A549 (cell line): ENCODE data around the gene CNTFR. TPM values are rescaled to one million over a fixed set of nuclear protein-coding genes. Genes with fewer than 3 reads are reported as not detected.
A peak's percentile ranks its signal among the peaks of the same experiment; 100 is the strongest.

Source experiments
- ATAC-seq, 2 experiments: fragments of 200-7000 bp in 1 of 2; fragments of >200 bp in 1 of 2; cut with Nextera tagmentation in 1 of 2; cut with Tn5 transposase in 1 of 2; 3 replicates each; pipeline versions ENCODE4 v1.8.0 to v1.9.1; 2018 to 2020; ENCODE audit warnings: mild to moderate bottlenecking in 1 of 2, moderate library complexity in 1 of 2
- CTCF ChIA-PET: fragments of 300-600 bp; sonication (Branson Sonifier 250); formaldehyde crosslinking; extraction: SDS; loops from one replicate; lab custom pipeline; 2021; ENCODE audit warnings: antibody characterized with exemption, inconsistent platforms; lab: Yijun Ruan, JAX
- POLR2A ChIA-PET: fragments of 350-600 bp; formaldehyde crosslinking; extraction: SDS; loops from one replicate; lab custom pipeline; 2021; ENCODE audit warnings: antibody characterized with exemption, inconsistent platforms; lab: Yijun Ruan, JAX
- DNase-seq, 2 experiments: peaks; one replicate each; pipeline versions ENCODE4 v3.0.0 to v3.0.0-alpha.2; 2011 to 2016; ENCODE audit warnings: low read depth in 1 of 2, low spot score in 1 of 2
- FAIRE-seq: peaks from 2 replicates; lab custom pipeline; 2011; peaks lifted over from hg19 to GRCh38; lab: Jason Lieb, UNC
- H3K27ac ChIP-seq, 2 experiments: fragments of >200 bp; sonication (Bioruptor Twin); formaldehyde crosslinking; 3 replicates each; pipeline ENCODE4 v1.5.1; 2016 to 2017
- H3K4me1 ChIP-seq: fragments of >200 bp; sonication (Bioruptor Twin); formaldehyde crosslinking; 3 replicates; pipeline ENCODE4 v1.6.1; 2016
- H3K4me2 ChIP-seq: fragments of >200 bp; sonication (Bioruptor Twin); formaldehyde crosslinking; 3 replicates; pipeline ENCODE4 v1.6.1; 2016
- H3K4me3 ChIP-seq: fragments of >200 bp; sonication (Bioruptor Twin); formaldehyde crosslinking; 3 replicates; pipeline ENCODE4 v1.5.1; 2016
- H3K9me3 ChIP-seq: fragments of >200 bp; sonication (Bioruptor Twin); formaldehyde crosslinking; 3 replicates; pipeline ENCODE4 v1.6.1; 2016
- ATOH8 ChIP-seq: fragments of 250-450 bp; sonication (Bioruptor Pico); IDR thresholded peaks from 2 replicates; pipeline ENCODE4 v1.5.0; 2020; ENCODE audit warnings: low read depth, mild to moderate bottlenecking, moderate library complexity
- BHLHE40 ChIP-seq: IDR thresholded peaks from 2 replicates; pipeline ENCODE4 v1.6.1; 2012; ENCODE audit warnings: low read depth, low read length, inconsistent platforms
- CEBPB ChIP-seq, 2 experiments: fragments of >200 bp in 1 of 2; sonication (Bioruptor Twin) in 1 of 2; formaldehyde crosslinking in 1 of 2; IDR thresholded peaks; 2 replicates each; pipeline ENCODE4 v1.6.1; 2012 to 2016
- CHD4 ChIP-seq: fragments of 200-600 bp; sonication (generic); IDR thresholded peaks from 2 replicates; pipeline ENCODE4 v1.6.1; 2016; ENCODE audit warnings: antibody characterized with exemption, mild to moderate bottlenecking, borderline replicate concordance
- CTCF ChIP-seq: fragments of >200 bp; sonication (Bioruptor Twin); formaldehyde crosslinking; IDR thresholded peaks from 3 replicates; pipeline ENCODE4 v1.5.1; 2016
- EHF ChIP-seq: fragments of 250-450 bp; sonication (Bioruptor Pico); IDR thresholded peaks from 2 replicates; pipeline ENCODE4 v1.5.0; 2020; ENCODE audit warnings: mild to moderate bottlenecking
- EHMT2 ChIP-seq: fragments of 200-600 bp; sonication (generic); IDR thresholded peaks from 2 replicates; pipeline ENCODE4 v1.6.1; 2016; ENCODE audit warnings: antibody characterized with exemption, low read depth, mild to moderate bottlenecking, moderate library complexity
- FOSB ChIP-seq: fragments of 250-450 bp; sonication (Bioruptor Pico); IDR thresholded peaks from 2 replicates; pipeline ENCODE4 v1.5.0; 2020; ENCODE audit warnings: mild to moderate bottlenecking, moderate library complexity
- FOSL2 ChIP-seq, 2 experiments: fragments of 450-650 bp in 1 of 2; fragments of >200 bp in 1 of 2; sonication (Bioruptor Twin) in 1 of 2; formaldehyde crosslinking; IDR thresholded peaks; 2 replicates each; pipeline versions ENCODE4 v1.5.0 to v1.6.1; 2016 to 2020; ENCODE audit warnings: mild to moderate bottlenecking in 1 of 2, moderate library complexity in 1 of 2
- FOXS1 ChIP-seq: fragments of 250-450 bp; sonication (Bioruptor Pico); IDR thresholded peaks from 2 replicates; pipeline ENCODE4 v1.5.0; 2020; ENCODE audit warnings: mild to moderate bottlenecking, moderate library complexity
- HEYL ChIP-seq: fragments of 250-450 bp; sonication (Bioruptor Pico); IDR thresholded peaks from 2 replicates; pipeline ENCODE4 v1.8.0; 2021; ENCODE audit warnings: mild to moderate bottlenecking, moderate library complexity
- HOXB13 ChIP-seq: fragments of 250-450 bp; sonication (Bioruptor Pico); IDR thresholded peaks from 2 replicates; pipeline ENCODE4 v1.5.0; 2020; ENCODE audit warnings: low read depth, mild to moderate bottlenecking, moderate library complexity
- HOXB5 ChIP-seq: fragments of 250-450 bp; sonication (Bioruptor Pico); IDR thresholded peaks from 2 replicates; pipeline ENCODE4 v1.5.0; 2020; ENCODE audit warnings: mild to moderate bottlenecking, moderate library complexity
- JUN ChIP-seq, 2 experiments: fragments of >200 bp; sonication (Bioruptor Twin); formaldehyde crosslinking; IDR thresholded peaks; 2 replicates in 1 of 2; 3 replicates in 1 of 2; pipeline ENCODE4 v1.6.1; 2016 to 2017
- JUNB ChIP-seq: fragments of >200 bp; sonication (Bioruptor Twin); formaldehyde crosslinking; IDR thresholded peaks from 2 replicates; pipeline ENCODE4 v1.6.1; 2016
- KDM1A ChIP-seq: fragments of 200-600 bp; sonication (generic); IDR thresholded peaks from 2 replicates; pipeline ENCODE4 v1.6.1; 2016; ENCODE audit warnings: low read depth, mild to moderate bottlenecking
- MAZ ChIP-seq: fragments of 150-350 bp; IDR thresholded peaks from 2 replicates; pipeline ENCODE4 v1.6.1; 2014; ENCODE audit warnings: antibody characterized with exemption, low read depth, low read length, borderline replicate concordance
- NPAS2 ChIP-seq: fragments of 250-450 bp; sonication (Bioruptor Pico); IDR thresholded peaks from 2 replicates; pipeline ENCODE4 v1.8.0; 2022; ENCODE audit warnings: mild to moderate bottlenecking, moderate library complexity, borderline replicate concordance
- PBX3 ChIP-seq: IDR thresholded peaks from 2 replicates; pipeline ENCODE4 v1.6.1; 2012
- POLR2AphosphoS2 ChIP-seq: conservative IDR thresholded peaks from 2 replicates; pipeline ENCODE4 v1.6.1; 2012; ENCODE audit warnings: low read length, improper control_type of control experiment, inconsistent platforms
- RARB ChIP-seq: fragments of 250-450 bp; sonication (Bioruptor Pico); IDR thresholded peaks from 2 replicates; pipeline ENCODE4 v1.8.0; 2021; ENCODE audit warnings: mild to moderate bottlenecking, moderate library complexity
- REST ChIP-seq: fragments of 200-600 bp; sonication (generic); IDR thresholded peaks from 2 replicates; pipeline ENCODE4 v1.6.1; 2016; ENCODE audit warnings: antibody characterized with exemption, mild to moderate bottlenecking, moderate library complexity
- RNF2 ChIP-seq: fragments of 200-600 bp; sonication (generic); IDR thresholded peaks from 2 replicates; pipeline ENCODE4 v1.6.1; 2016; ENCODE audit warnings: low read depth, mild to moderate bottlenecking, antibody characterized with exemption, moderate library complexity, borderline replicate concordance
- SREBF2 ChIP-seq: fragments of 450-650 bp; IDR thresholded peaks from 2 replicates; pipeline ENCODE4 v1.6.1; 2014; ENCODE audit warnings: mild to moderate bottlenecking, moderate library complexity
- TFCP2L1 ChIP-seq: fragments of 250-450 bp; sonication (Bioruptor Pico); IDR thresholded peaks from 2 replicates; pipeline ENCODE4 v1.5.0; 2021; ENCODE audit warnings: mild to moderate bottlenecking
- TP53 ChIP-seq: fragments of 250-450 bp; sonication (Bioruptor Pico); IDR thresholded peaks from 2 replicates; pipeline ENCODE4 v1.5.0; 2021; ENCODE audit warnings: mild to moderate bottlenecking, moderate library complexity
- ZNF302 ChIP-seq: fragments of 250-450 bp; sonication (Bioruptor Pico); IDR thresholded peaks from 2 replicates; pipeline ENCODE4 v1.9.0; 2021; ENCODE audit warnings: inconsistent platforms, mild to moderate bottlenecking, moderate library complexity
- WGBS: methylation state at CpG from one replicate; pipeline ENCODE4 v1.1.6; 2017; ENCODE audit errors: missing lambda C conversion rate; 5-methylcytosine and 5-hydroxymethylcytosine counted together
- polyA plus RNA-seq, 4 experiments: library from polyadenylated mRNA; depleted of rRNA in 3 of 4; stranded (reverse); fragments of >200 nt; fragmentation: RNase III in 1 of 4; extraction: RNeasy Plus Mini Kit Qiagen cat#74134 plus additional on column Dnase treatment in 1 of 4; gene quantifications; 2 replicates in 3 of 4; 3 replicates in 1 of 4; pipeline ENCODE4 v1.2.3, GENCODE V29; 2011 to 2017
- TF ChIP-seq, protein P1 (sequence below): fragments of 450-650 bp; IDR thresholded peaks from 2 replicates; pipeline ENCODE4 v1.6.1; 2014; ENCODE audit warnings: antibody characterized with exemption

The CNTFR gene
- polyA plus RNA-seq, 2 of the 4 experiments (the other 2 are of a cell fraction): 0.09 TPM; not detected in 1

- TF ChIP-seq PBX3: 0 out of 2 replicates have a peak, but pooled peaks have one; percentile 29
Measured at GRCh38 chr9:34637356-34638137, 48.0 kb upstream of the CNTFR start, which contains the start of gene SIGMAR1 (continued).

GRCh38 chr9:34636791-34637355, 47.3 kb upstream of the CNTFR start:
- Histone ChIP-seq H3K4me3 (peak overlapping the region; percentile 73), H3K9me3 (no peaks in the 10 kb centered on the region), H3K27ac (peak overlapping the region; percentile 88 to 95), H3K4me2 (peak overlapping the region; percentile 93)
- FAIRE-seq (no peak), ATAC-seq (peak in 1 of 2 experiments; percentile 18; a peak in 3 of 6 replicates)
- CTCF ChIA-PET: interaction anchor here (1.9 to 22.6 kb wide), 8 partner anchors 7 to 233 kb away, joined by 6 to 429 read pairs (median 77); partner anchors contain the start of genes ARID3C, CCL27, DCTN3 and GALT
- TF ChIP-seq POLR2AphosphoS2 (no peak), ZNF302 (CRISPR knock-in tag) (no peak), CTCF (no peak), TFCP2L1 (CRISPR knock-in tag) (no peak), FOSB (CRISPR knock-in tag) (no peak), CEBPB (IDR thresholded peaks at IDR 0.05) (no peak), MAZ (no peak), KDM1A (no peak), EHF (CRISPR knock-in tag) (no peak), CHD4 (no peak), EHMT2 (no peak), BHLHE40 (no peak), JUN (IDR thresholded peaks at IDR 0.05) (no peak), NPAS2 (no peak), HEYL (CRISPR knock-in tag) (no peak), HOXB13 (CRISPR knock-in tag) (no peak), RNF2 (no peak), SREBF2 (no peak), FOXS1 (CRISPR knock-in tag) (no peak), HOXB5 (CRISPR knock-in tag) (peak; percentile 27; the same call in 1 of the 2 replicates), REST (no peak), JUNB (no peak), RARB (CRISPR knock-in tag) (no peak), FOSL2 (IDR thresholded peaks at IDR 0.05) (no peak), FOSL2 (CRISPR knock-in tag; IDR thresholded peaks at IDR 0.05) (no peak), TP53 (0 out of 2 replicates have a peak, but pooled peaks have one; percentile 11), ATOH8 (CRISPR knock-in tag) (peak; percentile 71; the same call in 1 of the 2 replicates)
- TF ChIP-seq, protein P1, sequence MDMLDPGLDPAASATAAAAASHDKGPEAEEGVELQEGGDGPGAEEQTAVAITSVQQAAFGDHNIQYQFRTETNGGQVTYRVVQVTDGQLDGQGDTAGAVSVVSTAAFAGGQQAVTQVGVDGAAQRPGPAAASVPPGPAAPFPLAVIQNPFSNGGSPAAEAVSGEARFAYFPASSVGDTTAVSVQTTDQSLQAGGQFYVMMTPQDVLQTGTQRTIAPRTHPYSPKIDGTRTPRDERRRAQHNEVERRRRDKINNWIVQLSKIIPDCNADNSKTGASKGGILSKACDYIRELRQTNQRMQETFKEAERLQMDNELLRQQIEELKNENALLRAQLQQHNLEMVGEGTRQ: peak; percentile 69; the same call in 1 of the 2 replicates
- TF ChIP-seq, all 56 proteins: peak for 4
- POLR2A ChIA-PET: interaction anchor here (0.6 to 2.3 kb wide), 6 partner anchors 8 to 415 kb away, joined by 3 to 17 read pairs (median 6); partner anchors contain the start of genes ARID3C, DCTN3, GALT and IL11RA
- H3K4me1 ChIP-seq: peaks cover 26% of the 10 kb centered on the region; the same call in 2 of the 3 replicates
- WGBS: 1% methylated on average over 18 of the region's 23 CpGs
- peak in 1 of 2 experiments; percentile 41 for DNase-seq
